ENCODE measurements around the gene DNMT3L.
"Not testable (repeated sequence)": the region's sequence is repeated elsewhere in the genome, so short reads cannot be mapped to it uniquely, and the experiment has no call there.

DNA sequence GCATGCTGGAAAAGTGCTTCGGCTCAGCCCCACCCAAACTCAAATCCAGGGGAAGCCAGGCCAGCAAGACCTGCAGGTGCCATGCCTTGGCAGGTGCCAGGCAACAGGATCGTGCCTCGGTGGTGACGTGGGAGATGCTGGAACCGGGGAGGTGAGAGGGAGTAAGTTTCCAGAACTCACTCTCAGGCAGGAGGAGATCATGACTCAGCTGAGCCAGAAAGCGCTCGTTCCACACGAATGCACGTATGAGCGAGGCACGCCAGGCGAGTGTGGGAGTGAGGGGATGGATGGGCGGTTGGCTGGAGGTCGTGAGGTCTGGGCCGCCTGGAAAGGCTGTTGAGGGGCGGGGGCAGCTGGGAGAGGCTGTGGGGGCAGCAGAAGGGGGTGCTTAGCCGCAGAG, 13.8 kb downstream of the DNMT3L start:
- TF ChIP-seq, protein P1, sequence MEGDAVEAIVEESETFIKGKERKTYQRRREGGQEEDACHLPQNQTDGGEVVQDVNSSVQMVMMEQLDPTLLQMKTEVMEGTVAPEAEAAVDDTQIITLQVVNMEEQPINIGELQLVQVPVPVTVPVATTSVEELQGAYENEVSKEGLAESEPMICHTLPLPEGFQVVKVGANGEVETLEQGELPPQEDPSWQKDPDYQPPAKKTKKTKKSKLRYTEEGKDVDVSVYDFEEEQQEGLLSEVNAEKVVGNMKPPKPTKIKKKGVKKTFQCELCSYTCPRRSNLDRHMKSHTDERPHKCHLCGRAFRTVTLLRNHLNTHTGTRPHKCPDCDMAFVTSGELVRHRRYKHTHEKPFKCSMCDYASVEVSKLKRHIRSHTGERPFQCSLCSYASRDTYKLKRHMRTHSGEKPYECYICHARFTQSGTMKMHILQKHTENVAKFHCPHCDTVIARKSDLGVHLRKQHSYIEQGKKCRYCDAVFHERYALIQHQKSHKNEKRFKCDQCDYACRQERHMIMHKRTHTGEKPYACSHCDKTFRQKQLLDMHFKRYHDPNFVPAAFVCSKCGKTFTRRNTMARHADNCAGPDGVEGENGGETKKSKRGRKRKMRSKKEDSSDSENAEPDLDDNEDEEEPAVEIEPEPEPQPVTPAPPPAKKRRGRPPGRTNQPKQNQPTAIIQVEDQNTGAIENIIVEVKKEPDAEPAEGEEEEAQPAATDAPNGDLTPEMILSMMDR (IDR thresholded peaks at IDR 0.05), result not testable (repeated sequence)
- not testable (repeated sequence) for TF ChIP-seq POLR2A (IDR thresholded peaks at IDR 0.05)

All from body of pancreas (tissue), 4 donors.